Measurements from ENCODE around the gene CCDC178.

- TF ChIP-seq CTCF (IDR thresholded peaks at IDR 0.05) (no peak), POLR2AphosphoS5 (IDR thresholded peaks at IDR 0.05) (no peak)
These were observed 176.0 kb downstream of the CCDC178 start for GRCh38 chr18:33264566-33264965.

All from prostate gland (tissue), 2 donors.